ENCODE data around the gene TSFM.

DNA sequence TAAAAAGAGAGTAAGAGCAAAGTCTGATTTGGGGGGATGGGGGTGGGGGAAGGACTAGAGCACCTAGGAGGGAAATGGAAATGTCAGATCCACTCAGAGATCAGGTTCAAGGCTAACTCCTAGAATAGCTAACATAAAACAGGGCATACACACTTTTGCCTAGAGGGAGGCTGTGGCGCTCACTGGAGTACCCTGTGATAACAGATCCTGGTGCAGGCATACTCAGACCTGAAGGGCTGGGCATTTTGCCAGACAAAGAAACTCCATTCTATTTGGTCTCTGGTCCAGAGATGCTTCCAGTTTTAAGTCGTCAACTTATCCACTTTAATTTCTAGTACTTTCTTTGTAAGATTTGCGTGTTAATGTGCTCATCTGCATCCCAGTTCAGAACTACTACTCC, 58.1 kb downstream of the TSFM start:
- TF ChIP-seq, protein P1, sequence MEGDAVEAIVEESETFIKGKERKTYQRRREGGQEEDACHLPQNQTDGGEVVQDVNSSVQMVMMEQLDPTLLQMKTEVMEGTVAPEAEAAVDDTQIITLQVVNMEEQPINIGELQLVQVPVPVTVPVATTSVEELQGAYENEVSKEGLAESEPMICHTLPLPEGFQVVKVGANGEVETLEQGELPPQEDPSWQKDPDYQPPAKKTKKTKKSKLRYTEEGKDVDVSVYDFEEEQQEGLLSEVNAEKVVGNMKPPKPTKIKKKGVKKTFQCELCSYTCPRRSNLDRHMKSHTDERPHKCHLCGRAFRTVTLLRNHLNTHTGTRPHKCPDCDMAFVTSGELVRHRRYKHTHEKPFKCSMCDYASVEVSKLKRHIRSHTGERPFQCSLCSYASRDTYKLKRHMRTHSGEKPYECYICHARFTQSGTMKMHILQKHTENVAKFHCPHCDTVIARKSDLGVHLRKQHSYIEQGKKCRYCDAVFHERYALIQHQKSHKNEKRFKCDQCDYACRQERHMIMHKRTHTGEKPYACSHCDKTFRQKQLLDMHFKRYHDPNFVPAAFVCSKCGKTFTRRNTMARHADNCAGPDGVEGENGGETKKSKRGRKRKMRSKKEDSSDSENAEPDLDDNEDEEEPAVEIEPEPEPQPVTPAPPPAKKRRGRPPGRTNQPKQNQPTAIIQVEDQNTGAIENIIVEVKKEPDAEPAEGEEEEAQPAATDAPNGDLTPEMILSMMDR (IDR thresholded peaks at IDR 0.05): no peak
- TF ChIP-seq POLR2A (IDR thresholded peaks at IDR 0.05): no peak

Measured in lower leg skin (tissue), 3 donors.